Measurements from ENCODE around the gene CDCA8.

The CDCA8 gene

DNA sequence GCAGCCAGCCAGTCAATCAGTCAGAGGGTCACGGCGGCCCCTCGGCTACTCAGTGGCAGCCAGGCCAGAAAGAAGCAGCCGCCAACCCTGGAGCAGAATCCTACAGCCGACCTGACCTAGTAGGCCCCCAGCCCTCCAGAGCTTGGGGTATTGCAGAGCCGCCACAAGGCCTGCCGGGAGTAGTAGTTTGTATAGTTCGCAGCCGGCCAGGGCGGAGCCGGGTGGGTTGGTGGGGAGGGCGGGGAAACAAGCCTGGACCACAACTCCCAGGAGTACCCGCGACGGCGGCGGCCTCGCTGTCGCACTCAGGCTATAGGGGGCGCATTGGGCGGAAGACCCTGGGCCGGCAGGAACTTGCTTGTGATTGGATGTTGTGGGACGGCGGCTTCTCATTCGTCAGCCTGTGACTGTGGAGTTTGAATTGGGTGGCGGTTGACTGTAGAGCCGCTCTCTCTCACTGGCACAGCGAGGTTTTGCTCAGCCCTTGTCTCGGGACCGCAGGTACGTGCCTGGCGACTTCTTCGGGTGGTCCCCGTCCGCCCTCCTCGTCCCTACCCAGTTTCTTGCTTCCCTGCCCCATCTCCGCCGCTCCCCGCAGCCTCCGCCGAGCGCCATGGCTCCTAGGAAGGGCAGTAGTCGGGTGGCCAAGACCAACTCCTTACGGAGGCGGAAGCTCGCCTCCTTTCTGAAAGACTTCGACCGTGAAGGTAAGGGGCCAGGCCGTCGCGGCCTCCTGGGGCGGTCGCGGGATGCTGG lies at the start of gene CDCA8:
TSS of gene CDCA8 (plus strand) at position 439 of the 756 bp plus-strand sequence. CDS start at position 614, 175 bp downstream.
- DNase-seq (ENCODE audit: low read depth in 2 of 2), result peak; percentile 96 to 97

GRCh38 chr1:37647281-37647680 lies 45.0 kb upstream of the CDCA8 start:
- DNase-seq (ENCODE audit: low read depth in 2 of 2), result no peak

GRCh38 chr1:37650173-37650572 lies 42.1 kb upstream of the CDCA8 start:
- DNase-seq (ENCODE audit: low read depth in 2 of 2), result no peak

DNA sequence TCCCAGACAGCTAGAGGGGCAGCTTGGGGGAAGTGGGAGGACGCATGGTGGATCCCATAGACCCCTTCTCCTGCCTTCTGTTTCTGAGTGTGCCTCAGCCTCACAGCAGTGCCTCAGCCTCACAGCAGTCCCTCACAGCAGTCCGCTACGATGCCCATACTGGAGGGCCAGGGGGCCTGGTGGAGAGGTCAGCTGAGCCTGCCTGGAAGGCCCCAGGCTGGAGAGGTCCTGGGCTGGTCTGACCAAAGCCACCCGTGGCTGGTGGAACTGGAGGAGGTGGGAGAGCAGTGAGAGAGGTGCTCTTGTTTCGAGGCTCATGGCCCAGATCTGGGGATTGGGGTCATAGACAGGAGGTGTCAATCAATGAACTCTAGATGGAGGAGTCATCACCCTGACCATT lies 41.6 kb upstream of the CDCA8 start:
- no peak for DNase-seq (ENCODE audit: low read depth in 2 of 2)

- DNase-seq (ENCODE audit: low read depth in 2 of 2), result no peak
These were observed 40.5 kb upstream of the CDCA8 start for GRCh38 chr1:37651803-37652202.

- no peak for DNase-seq (ENCODE audit: low read depth in 2 of 2)
These were observed 39.3 kb upstream of the CDCA8 start for GRCh38 chr1:37652976-37653375.

DNA sequence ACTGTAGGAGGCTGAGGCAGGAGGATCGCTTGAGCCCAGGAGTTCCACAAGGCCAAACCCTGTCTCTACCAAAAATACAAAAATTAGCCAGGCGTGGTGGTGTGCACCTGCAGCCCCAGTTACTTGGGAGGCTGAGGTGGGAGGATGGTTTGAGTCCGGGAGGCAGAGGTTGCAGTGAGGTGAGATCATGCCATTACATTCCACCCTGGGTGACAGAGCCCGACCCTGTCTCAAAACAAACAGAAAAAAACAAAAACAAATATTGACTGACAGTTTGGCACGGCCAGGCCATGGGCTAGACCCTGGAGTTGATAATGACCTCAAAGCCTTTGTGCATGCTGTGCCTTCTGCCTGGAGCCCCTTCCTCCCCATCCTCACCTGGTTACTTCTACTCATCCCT lies 38.4 kb upstream of the CDCA8 start:
- DNase-seq (ENCODE audit: low read depth in 2 of 2), result no peak

GRCh38 chr1:37655274-37655673 lies 37.0 kb upstream of the CDCA8 start:
- DNase-seq (ENCODE audit: low read depth in 2 of 2), result no peak

- DNase-seq (ENCODE audit: low read depth in 2 of 2), result no peak
These were observed 36.3 kb upstream of the CDCA8 start for GRCh38 chr1:37656026-37656425.

- DNase-seq (ENCODE audit: low read depth in 2 of 2), result no peak
These were observed 35.4 kb upstream of the CDCA8 start for GRCh38 chr1:37656881-37657280.

- DNase-seq (ENCODE audit: low read depth in 2 of 2), result no peak
These were observed 34.5 kb upstream of the CDCA8 start for GRCh38 chr1:37657620-37658412.

DNA sequence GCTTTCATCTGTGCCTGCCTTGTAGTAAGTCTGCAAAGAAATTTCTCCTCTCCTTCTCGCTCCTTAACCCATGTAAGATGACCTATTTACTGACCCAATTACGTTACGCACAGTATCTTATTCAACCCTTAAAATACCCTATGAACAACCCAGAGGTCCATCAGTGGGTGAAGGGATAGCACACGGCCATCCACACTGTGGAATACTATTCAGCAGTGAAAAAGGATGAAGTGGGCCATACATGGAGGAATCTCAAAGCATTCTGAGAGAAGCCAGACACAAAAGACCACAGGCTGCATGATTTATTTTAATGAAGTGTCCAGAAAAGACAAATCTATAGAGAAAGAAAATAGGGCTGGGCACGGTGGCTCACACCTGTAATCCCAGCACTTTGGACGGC lies 33.8 kb upstream of the CDCA8 start:
- no peak for DNase-seq (ENCODE audit: low read depth in 2 of 2)

DNA sequence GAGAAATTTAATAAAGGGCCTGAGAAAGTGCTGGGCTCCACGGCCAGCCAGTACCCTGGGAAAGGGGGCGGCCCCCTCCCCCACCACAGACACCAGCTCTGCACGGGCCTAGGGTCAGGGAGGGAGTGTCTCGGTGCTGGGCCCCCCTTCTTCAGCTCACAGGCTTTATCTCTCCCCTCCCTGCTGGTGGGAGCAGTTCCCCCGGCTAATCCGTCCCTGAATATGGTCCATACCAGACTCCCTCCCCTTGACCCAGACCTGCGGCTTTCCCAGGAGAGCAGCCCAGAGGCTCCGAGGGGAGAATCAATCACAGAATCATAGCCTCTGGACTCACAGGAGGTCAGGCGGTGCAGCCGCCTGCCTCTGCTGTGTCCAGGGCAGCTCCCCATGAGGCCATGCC lies 31.7 kb upstream of the CDCA8 start:
- DNase-seq (ENCODE audit: low read depth in 2 of 2), result no peak

DNA sequence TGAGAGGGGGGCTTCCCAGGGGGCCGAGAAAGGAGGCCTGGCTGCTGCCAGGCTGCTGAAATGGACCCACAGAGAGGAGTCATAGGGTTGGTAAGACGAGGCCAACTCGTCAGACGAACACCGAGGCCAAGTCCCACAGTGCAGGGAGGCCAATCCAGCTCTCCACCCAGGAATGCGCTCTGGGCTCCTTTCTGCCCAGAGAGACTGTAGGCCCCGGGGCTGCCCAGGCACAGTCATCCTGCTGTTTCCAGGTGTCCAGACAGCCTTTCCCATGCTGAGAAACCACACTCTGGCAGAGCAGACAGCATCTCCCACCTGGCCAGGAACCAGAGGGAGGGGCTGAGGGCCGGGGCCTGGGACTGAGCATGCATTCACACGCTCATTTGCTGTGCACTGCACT lies 30.9 kb upstream of the CDCA8 start:
- no peak for DNase-seq (ENCODE audit: low read depth in 2 of 2)

DNA sequence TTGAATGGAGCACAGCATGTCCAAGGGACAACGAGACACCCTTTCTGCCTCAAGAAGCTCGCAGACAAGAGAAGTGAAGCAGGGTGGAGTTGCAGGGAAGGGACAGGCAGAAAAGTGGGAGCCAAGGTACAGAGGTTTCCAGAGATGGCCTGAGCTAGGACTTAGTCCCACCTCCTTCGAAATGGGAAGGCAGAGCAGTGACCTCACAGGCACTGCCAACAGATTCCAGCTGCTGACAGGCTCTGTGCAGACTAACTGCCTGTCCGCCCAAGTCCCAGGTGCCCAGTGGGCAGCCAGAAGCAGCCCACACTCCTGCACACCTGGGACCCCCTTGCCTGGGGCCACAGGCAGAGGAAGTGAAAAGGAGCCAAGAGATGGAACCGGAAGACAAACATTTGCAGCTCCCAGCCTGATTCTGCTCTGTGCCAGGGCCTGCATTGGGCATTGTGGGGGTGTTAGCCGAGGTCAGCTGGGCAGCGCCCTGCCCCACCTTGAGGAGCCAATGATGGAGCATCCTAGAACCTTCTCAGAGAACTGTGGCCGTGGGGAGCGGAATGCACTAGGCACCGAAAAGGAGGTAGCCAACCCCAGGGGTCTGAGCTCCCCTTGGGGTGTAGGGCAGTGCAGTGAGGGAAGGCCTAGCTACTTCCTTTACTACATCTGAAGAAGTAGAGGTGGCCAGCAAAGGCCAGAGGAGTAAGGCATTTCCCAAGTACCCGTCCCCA lies 30.1 kb upstream of the CDCA8 start:
- no peak for DNase-seq (ENCODE audit: low read depth in 2 of 2)

DNA sequence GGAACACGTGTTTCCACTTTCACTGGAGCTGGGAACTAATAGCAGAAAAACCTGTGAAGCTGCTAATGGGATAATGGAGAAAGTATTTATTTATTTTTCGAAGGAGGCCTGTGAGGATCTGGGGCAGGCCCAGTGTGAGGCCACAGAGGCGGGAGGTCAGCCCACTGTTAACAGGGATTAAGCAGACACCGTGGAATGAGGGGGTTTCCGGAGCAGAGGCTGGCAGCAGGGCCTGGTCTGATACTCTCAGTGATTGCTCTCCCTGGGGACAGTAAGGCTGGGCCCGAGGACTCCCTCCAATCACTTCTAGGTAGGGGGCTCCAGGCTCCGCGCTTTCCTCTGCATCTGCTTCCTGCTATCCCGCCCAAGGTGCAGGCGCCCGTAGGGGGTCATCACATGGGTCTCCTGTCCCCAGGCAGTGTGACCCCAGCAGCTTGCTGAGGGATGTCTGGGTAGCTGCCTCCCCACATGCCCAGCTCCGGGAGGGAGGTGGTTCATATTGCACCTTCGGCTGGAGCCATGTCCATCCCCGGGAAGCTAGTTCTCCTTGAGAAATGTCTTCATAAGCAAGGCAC lies 28.8 kb upstream of the CDCA8 start:
- DNase-seq (ENCODE audit: low read depth in 2 of 2), result no peak

- DNase-seq (ENCODE audit: low read depth in 2 of 2), result no peak
These were observed 26.0 kb upstream of the CDCA8 start for GRCh38 chr1:37666241-37666867.

- DNase-seq (ENCODE audit: low read depth in 2 of 2), result no peak
These were observed 25.2 kb upstream of the CDCA8 start for GRCh38 chr1:37667023-37667671.

DNA sequence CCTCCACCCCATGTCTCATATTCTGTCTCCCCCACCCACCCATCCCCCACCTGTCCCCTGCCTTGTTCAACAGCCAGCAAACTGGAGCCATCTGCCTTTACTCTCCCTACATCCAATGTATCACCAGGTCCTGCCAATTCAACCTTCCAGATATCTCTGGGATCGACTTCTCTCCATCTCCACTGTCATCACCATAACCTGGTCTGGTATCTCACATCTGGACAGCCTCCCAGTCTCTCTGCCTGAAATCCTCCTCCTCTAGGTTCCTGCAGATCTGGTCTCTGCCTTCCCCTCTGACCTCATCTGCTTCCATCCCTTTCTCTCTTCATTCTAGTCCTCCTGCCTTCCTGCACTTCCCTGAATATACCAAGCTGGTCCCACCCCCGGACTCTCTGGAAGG lies 22.2 kb upstream of the CDCA8 start:
- no peak for DNase-seq (ENCODE audit: low read depth in 2 of 2)

GRCh38 chr1:37671261-37671660 lies 21.1 kb upstream of the CDCA8 start:
- DNase-seq (ENCODE audit: low read depth in 2 of 2), result no peak

All from stimulated activated CD4-positive, alpha-beta T cell treated with anti-CD3 and anti-CD28 coated beads, Interleukin-1b, Interleukin-23, amount 100 ng/mL, for 1 hour (primary cell).